Measurements from ENCODE around the gene HNRNPDL.
"Not testable (repeated sequence)": the region's sequence is repeated elsewhere in the genome, so short reads cannot be mapped to it uniquely, and the experiment has no call there.

The HNRNPDL gene

GRCh38 chr4:82390061-82390460 is 40.2 kb downstream of the HNRNPDL start:
- TF ChIP-seq ZNF555 (tag by site-specific recombination; conservative IDR thresholded peaks at IDR 0.05) (0 out of 2 replicates have a peak, but pooled peaks have one; percentile 15), ZNF426 (tag by site-specific recombination; IDR thresholded peaks at IDR 0.05) (peak; percentile 42), ZNF518A (tag by site-specific recombination; conservative IDR thresholded peaks at IDR 0.05; ENCODE audit: low read depth) (peak; percentile 66), ZNF394 (tag by site-specific recombination; IDR thresholded peaks at IDR 0.05; ENCODE audit: borderline replicate concordance) (peak; percentile 68; the same call in 1 of the 2 replicates), ZNF140 (tag by site-specific recombination; IDR thresholded peaks at IDR 0.05) (0 out of 2 replicates have a peak, but pooled peaks have one; percentile 14)
- H3K4me3 ChIP-seq (ENCODE audit: low read depth, low read length); H3K4me1 ChIP-seq (ENCODE audit: control insufficient read depth, insufficient read depth, low read length); H3K9me3 ChIP-seq (ENCODE audit: control insufficient read depth, insufficient read depth, low read depth, low read length); H3K36me3 ChIP-seq (ENCODE audit: control insufficient read depth in 2 of 2, insufficient read depth in 1 of 2, low read length in 2 of 2); H3K27ac ChIP-seq (ENCODE audit: extremely low read depth, low read depth, low read length): not testable (repeated sequence)
- POLR2A ChIA-PET, result interaction anchor here (0.7 to 1.6 kb wide), 2 partner anchors 32 to 39 kb away, joined by 5 to 6 read pairs; no protein-coding TSS in a partner anchor
- CTCF ChIA-PET, result interaction anchor here (0.6 kb wide), 1 partner anchor 53 kb away, joined by 3 read pairs; no protein-coding TSS in a partner anchor

GRCh38 chr4:82388405-82388804 is 41.9 kb downstream of the HNRNPDL start:
- Histone ChIP-seq H3K36me3 (ENCODE audit: control insufficient read depth in 2 of 2, insufficient read depth in 1 of 2, low read length in 2 of 2) (no peaks in the 10 kb centered on the region), H3K4me1 (ENCODE audit: control insufficient read depth, insufficient read depth, low read length) (no peaks in the 10 kb centered on the region), H3K4me3 (ENCODE audit: low read depth, low read length) (no peak overlapping the region), H3K27ac (ENCODE audit: extremely low read depth, low read depth, low read length) (no peak overlapping the region), H3K9me3 (ENCODE audit: control insufficient read depth, insufficient read depth, low read depth, low read length) (no peaks in the 10 kb centered on the region)
- ChIA-PET POLR2A (interaction anchor here (0.6 kb wide), 1 partner anchor 77 kb away, joined by 3 read pairs; no protein-coding TSS in a partner anchor), CTCF (interaction anchor here (0.6 to 1.1 kb wide), 2 partner anchors 9 to 145 kb away, joined by 3 to 4 read pairs; no protein-coding TSS in a partner anchor)
- TF ChIP-seq ZNF10 (tag by site-specific recombination; IDR thresholded peaks at IDR 0.05) (no peak), OVOL3 (tag by site-specific recombination; IDR thresholded peaks at IDR 0.05) (no peak), ZNF623 (tag by site-specific recombination; IDR thresholded peaks at IDR 0.05) (no peak), ZNF555 (tag by site-specific recombination; conservative IDR thresholded peaks at IDR 0.05) (no peak), ZNF660 (tag by site-specific recombination; IDR thresholded peaks at IDR 0.05) (no peak), ZNF426 (tag by site-specific recombination; IDR thresholded peaks at IDR 0.05) (no peak), ZBTB21 (tag by site-specific recombination; IDR thresholded peaks at IDR 0.05) (no peak), ZNF138 (tag by site-specific recombination; IDR thresholded peaks at IDR 0.05; ENCODE audit: borderline replicate concordance) (no peak), ZNF404 (tag by site-specific recombination; IDR thresholded peaks at IDR 0.05) (no peak), ZFP69B (tag by site-specific recombination; IDR thresholded peaks at IDR 0.05) (no peak), ZNF157 (tag by site-specific recombination; IDR thresholded peaks at IDR 0.05) (no peak), ZNF701 (tag by site-specific recombination; IDR thresholded peaks at IDR 0.05) (no peak), INSM2 (tag by site-specific recombination; IDR thresholded peaks at IDR 0.05) (no peak), ZNF350 (tag by site-specific recombination; IDR thresholded peaks at IDR 0.05) (no peak)

GRCh38 chr4:82386312-82386711 is 44.0 kb downstream of the HNRNPDL start:
- H3K4me3 ChIP-seq (ENCODE audit: low read depth, low read length); H3K36me3 ChIP-seq (ENCODE audit: control insufficient read depth in 2 of 2, insufficient read depth in 1 of 2, low read length in 2 of 2); H3K9me3 ChIP-seq (ENCODE audit: control insufficient read depth, insufficient read depth, low read depth, low read length); POLR2A ChIA-PET; CTCF ChIA-PET; H3K27ac ChIP-seq (ENCODE audit: extremely low read depth, low read depth, low read length); H3K4me1 ChIP-seq (ENCODE audit: control insufficient read depth, insufficient read depth, low read length): not testable (repeated sequence)

Measured in HEK293 (cell line).